Skin epidermis (tissue), 12 donors: ENCODE measurements around the gene CCT3.
A peak's percentile ranks its signal among the peaks of the same experiment; 100 is the strongest.
"Not testable (repeated sequence)": the region's sequence is repeated elsewhere in the genome, so short reads cannot be mapped to it uniquely, and the experiment has no call there.

Experiments used
- H3K27ac ChIP-seq, 21 experiments: fragments of 200-600 bp; sonication (generic) in 11 of 21; one replicate each; pipeline ENCODE4 v1.5.0; 2020; ENCODE audit warnings: mild to moderate bottlenecking in 3 of 21, inconsistent platforms in 2 of 21, moderate library complexity in 2 of 21
- H3K4me3 ChIP-seq, 7 experiments: fragments of 200-600 bp; sonication (generic) in 2 of 7; one replicate each; pipeline ENCODE4 v1.5.0; 2020; ENCODE audit warnings: inconsistent platforms in 2 of 7, mild to moderate bottlenecking in 2 of 7, moderate library complexity in 1 of 7

The CCT3 gene

GRCh38 chr1:156342166-156342955, 4.3 kb upstream of the CCT3 start:
- no peak overlapping the region for H3K27ac ChIP-seq

DNA sequence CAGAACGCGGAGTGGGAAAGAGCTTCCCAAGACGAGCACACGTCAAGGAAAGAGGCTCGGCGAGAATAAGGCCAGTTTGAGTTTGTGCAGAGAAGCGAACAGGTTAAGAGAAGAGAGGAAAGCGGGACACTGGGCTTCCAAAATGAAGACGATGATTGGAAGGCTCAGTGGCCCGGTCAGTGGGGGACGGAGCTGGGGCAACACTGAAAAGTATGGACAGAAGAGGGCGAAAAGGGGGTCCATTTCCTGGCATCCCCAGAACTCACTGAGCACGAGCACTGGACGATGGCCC, 258 bp downstream of the CCT3 start:
- peak overlapping the region; percentile 56 to 95 (median 72) for H3K4me3 ChIP-seq
- peak overlapping the region in 20 of 21 experiments; percentile 12 to 90 (median 78) for H3K27ac ChIP-seq

More at GRCh38 chr1:156342166-156342955, 4.3 kb upstream of the CCT3 start:
- no peak overlapping the region for H3K4me3 ChIP-seq

DNA sequence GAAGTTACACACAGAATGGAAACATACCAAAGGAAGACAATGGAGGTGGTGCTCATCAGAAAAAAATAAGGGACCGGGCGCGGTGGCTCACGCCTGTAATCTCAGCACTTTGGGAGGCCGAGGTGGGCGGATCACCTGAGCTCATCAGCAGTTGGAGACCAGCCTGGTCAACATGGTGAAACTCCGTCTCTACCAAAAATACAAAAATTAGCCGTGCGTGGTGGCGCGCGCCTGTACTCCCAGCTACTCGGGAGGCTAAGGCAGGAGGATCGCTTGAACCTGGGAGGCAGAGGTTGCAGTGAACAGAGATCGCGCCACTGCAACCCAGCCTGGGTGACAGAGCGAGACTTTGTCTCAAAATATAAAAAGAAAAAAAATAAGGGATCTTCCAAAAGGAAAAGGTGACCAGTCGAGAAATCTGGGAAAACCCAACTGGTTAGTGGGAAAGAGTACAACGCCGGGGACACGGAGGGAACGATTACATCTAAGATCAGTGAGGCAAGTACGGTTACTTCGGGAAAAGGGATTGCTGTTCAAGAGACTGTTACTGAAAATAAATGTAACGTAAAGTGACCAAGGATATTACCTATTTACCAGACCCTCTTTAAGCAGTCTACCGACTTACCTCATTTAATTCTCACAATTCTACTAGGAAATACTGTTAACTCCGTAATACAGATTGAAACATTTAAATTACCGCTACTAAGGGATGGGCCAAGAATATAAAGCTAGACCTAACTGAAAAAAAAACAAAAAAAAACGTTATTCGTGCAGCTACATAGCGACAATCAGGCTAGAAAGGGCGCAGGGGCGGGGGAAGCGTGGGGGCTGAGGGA, 822 bp downstream of the CCT3 start:
- Histone ChIP-seq H3K27ac (peak overlapping the region in 20 of 21 experiments; percentile 12 to 90 (median 78)), H3K4me3 (peak overlapping the region; percentile 56 to 95 (median 72))

- Histone ChIP-seq H3K4me3 (peak overlapping the region in 1 of 7 experiments; percentile 70), H3K27ac (peak overlapping the region in 1 of 21 experiments; percentile 6)
Measured at GRCh38 chr1:156336242-156336641, 1.9 kb downstream of the CCT3 start.

DNA sequence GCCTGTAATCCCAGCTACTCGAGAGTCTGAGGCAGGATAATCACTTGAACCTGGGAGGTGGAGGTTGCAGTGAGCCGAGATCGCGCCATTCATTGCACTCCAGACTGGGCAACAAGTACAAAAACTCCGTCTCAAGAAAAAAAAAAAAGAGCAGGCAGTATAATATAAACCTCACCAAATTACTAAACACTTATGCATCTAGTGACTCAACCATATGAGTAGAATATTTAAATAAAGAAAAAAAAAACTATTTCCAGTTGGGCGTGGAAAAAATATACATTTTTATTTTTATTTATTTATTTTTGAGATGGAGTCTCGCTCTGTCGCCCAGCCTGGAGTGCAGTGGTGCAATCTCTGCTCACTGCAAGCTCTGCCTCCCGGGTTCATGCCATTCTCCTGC, 14.9 kb downstream of the CCT3 start:
- not testable (repeated sequence) for H3K27ac ChIP-seq, H3K4me3 ChIP-seq

DNA sequence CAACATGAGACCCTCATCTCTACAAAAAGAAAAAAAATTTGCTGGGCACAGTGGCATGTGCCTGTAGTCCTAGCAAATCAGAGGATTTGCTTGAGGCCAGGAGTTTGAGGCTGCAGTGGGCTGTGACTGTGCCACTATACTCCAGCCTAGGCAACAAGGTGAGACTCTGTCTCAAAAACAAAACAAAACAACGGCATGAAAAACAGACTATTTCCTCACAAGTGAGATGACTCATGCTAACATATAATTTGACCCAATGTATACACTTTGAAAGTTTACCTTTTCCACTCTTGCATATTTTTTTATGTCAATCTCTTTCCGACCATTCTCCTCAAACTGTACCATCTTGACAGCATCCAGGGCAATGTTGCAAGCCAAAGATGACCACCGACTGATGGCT, 17.5 kb downstream of the CCT3 start:
- Histone ChIP-seq H3K27ac (no peak overlapping the region), H3K4me3 (no peak overlapping the region)

- no peak overlapping the region for H3K27ac ChIP-seq
- H3K4me3 ChIP-seq: no peak overlapping the region
Measured at GRCh38 chr1:156319664-156320063, 18.4 kb downstream of the CCT3 start.

DNA sequence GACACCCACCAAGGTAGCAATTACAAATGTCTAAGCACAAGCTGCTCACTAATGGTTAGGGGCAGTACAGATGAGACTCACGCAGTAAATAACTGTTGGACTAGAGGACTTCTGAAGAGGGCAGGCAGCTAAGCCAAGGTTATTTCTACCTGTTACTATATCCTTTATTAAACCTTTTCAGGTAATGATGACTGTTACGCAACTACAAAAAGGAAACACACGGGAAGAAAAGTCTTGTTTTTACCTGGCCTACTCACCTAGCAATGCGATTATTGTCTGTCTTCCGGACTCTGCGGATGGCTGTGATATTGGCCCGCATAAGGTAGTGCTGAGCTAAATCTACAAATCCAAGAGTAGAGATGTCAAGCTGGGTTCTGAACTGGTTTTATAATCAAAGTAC, 21.2 kb downstream of the CCT3 start:
- Histone ChIP-seq H3K4me3 (no peak overlapping the region), H3K27ac (no peak overlapping the region)

DNA sequence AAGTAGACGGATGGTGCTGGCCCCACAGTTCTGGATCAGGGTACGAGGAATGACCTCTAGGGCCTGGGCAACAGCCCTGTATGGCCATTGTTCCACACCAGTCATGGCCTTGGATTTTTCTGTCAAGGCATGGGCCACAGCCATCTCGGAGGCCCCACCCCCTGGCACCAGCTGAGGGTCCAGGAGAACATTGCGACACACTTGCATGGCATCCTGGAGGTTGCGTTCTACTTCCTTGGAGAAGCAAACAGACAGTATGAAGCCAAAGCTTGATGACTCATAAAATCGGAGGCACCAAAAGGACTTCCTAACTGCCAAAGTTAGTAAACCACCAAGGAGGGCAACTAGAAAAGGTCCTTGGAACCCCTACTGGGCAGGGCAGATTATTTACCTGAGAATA, 27.1 kb downstream of the CCT3 start:
- no peak overlapping the region for H3K4me3 ChIP-seq
- H3K27ac ChIP-seq: peak overlapping the region in 1 of 21 experiments; percentile 56

- no peak overlapping the region for H3K4me3 ChIP-seq
- H3K27ac ChIP-seq: no peak overlapping the region
Measured at GRCh38 chr1:156308078-156308477, 30.0 kb downstream of the CCT3 start.

DNA sequence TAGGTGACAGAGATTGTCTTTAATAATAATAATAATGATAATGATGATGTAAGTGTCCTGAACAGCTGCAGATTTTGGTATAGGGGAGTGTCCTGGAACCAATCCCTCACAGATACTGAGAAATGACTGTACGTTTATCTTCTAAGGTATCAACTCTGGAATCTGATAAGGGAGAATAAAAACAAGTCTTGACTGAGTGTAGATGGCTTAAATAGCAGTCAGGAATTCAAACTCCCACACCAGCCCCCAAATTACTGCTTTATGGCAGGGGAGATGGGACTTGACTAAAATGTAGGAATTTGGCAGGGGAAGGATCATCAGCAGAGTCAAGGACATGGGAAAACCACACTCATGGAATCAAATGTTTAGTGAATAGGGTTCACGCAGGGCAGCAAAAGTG, 32.9 kb downstream of the CCT3 start:
- Histone ChIP-seq H3K27ac (no peak overlapping the region), H3K4me3 (no peak overlapping the region)

DNA sequence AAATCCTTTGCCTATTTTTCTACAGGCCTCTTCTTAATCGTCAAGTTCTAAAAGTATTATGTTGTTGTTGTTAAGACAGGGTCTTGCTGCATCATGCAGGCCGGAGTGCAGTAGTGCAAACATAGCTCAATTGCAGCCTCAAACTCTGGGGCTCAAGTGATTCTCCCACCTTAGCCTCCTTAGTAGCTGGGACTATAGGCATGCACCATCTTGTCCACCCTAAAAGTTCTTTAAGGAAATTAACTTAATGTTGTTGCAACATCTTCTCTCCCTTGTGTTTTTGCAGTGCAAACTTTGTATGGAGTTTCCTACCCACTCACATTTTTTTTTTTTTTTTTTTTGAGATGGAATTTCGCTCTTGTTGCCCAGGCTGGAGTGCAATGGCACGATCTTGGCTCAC, 34.9 kb downstream of the CCT3 start:
- Histone ChIP-seq H3K4me3 (no peak overlapping the region), H3K27ac (no peak overlapping the region)

DNA sequence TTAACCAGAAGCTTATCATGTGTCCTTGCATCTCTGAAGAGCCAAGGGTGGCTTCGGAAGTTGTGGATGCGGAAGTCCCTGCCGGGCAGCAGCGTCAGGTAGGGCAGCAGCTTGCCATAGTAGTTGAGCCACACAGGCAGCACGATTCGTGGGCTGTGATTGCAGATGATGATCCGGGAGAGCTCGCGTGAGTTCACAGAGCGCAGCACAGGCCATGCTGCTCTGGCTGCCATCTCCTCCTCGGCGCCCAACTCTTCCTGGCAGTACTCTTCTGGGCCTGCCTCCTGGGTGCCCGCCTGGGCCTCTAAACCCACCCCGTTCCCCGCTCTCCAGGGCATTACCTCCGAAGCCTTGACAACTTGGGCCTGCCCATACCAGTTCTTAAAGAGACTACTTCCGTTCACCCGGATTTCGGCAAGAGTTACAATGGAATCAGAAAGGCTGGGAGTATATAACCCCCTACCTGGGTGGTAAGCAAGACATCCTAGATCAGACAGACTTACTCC, 39.2 kb downstream of the CCT3 start, which contains the start of gene VHLL:
Gene VHLL, minus strand, starts transcription at position 456 of the 506 bp plus-strand sequence. Its CDS starts 118 bp downstream, at position 338.
- H3K4me3 ChIP-seq: no peak within 1 kb of the TSS
- H3K27ac ChIP-seq: no peak within 1 kb of the TSS

- peak within 1 kb of the TSS; percentile 63 to 80 (median 68) for H3K4me3 ChIP-seq
- peak within 1 kb of the TSS; percentile 37 to 89 (median 80) for H3K27ac ChIP-seq
Measured at GRCh38 chr1:156295391-156295947, 42.6 kb downstream of the CCT3 start, which contains the start of gene GLMP. GLMP (minus strand) TSS chr1:156295679; CDS start chr1:156295645, 34 bp downstream.

DNA sequence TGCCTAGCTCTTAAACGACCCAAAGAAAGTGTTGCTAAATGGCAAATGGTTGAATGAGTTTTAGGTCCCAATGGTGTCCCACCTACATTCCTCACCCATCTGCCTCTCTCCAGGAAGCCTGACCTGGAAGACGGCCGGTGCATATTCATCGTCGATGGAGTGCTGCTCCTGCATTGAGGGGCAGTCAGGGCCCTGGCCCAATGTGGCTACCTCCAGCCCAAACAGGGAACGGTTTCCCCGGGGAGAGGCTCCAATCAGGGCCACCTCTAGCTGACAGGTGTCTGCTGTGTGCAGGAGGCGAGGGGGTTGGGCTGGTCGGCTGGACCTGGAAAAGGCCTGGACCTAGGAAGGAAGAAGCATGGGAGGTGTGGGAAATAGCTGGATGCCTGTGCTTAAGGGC, 44.2 kb downstream of the CCT3 start:
- peak overlapping the region in 1 of 21 experiments; percentile 79 for H3K27ac ChIP-seq
- no peak overlapping the region for H3K4me3 ChIP-seq

GRCh38 chr1:156293098-156293434, 45.0 kb downstream of the CCT3 start:
- Histone ChIP-seq H3K4me3 (no peak overlapping the region), H3K27ac (peak overlapping the region in 2 of 21 experiments; percentile 18 to 28)

DNA sequence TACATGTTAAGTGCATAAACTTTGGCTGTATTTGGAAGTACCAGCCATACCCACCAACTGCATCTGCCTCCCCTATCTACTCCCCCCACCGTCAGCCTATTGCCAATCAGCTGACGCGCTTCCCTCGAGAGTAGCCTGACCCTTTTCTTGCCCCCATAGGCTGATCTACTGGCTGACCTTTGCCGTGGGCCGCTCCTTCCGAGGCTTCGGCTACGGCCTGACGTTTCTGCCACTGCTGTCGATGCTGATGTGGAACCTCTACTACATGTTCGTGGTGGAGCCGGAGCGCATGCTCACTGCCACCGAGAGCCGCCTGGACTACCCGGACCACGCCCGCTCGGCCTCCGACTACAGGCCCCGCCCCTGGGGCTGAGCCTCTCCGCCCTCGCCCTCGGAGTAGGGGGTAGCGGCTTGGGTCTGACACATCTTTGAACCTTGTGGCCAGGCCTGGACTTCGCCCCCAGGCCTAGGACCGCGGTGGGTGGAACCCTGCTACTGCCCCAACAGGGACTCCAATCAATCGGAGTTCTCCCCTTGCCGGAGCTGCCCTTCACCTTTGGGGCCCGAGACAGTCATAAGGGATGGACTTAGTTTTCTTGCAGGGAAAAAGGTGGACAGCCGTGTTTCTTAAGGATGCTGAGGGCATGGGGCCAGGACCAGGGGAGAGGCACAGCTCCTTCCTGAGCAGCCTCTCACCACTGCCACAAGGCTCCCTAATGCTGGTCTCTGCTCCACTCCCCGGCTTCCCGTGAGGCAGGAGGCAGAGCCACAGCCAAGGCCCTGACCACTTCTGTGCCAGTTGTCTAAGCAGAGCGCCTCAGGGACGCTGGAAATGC, 46.6 kb downstream of the CCT3 start:
- Histone ChIP-seq H3K27ac (peak overlapping the region in 20 of 21 experiments; percentile 4 to 81 (median 58)), H3K4me3 (peak overlapping the region in 6 of 7 experiments; percentile 9 to 35 (median 22))

- no peak overlapping the region for H3K4me3 ChIP-seq
- no peak overlapping the region for H3K27ac ChIP-seq
Measured at GRCh38 chr1:156289857-156290256, 48.2 kb downstream of the CCT3 start.

GRCh38 chr1:156286061-156286460, 52.0 kb downstream of the CCT3 start:
- peak overlapping the region in 17 of 21 experiments; percentile 20 to 98 (median 80) for H3K27ac ChIP-seq
- peak overlapping the region in 6 of 7 experiments; percentile 2 to 78 (median 35) for H3K4me3 ChIP-seq
